ENCODE measurements around the gene PHF24.

Gene PHF24

DNA sequence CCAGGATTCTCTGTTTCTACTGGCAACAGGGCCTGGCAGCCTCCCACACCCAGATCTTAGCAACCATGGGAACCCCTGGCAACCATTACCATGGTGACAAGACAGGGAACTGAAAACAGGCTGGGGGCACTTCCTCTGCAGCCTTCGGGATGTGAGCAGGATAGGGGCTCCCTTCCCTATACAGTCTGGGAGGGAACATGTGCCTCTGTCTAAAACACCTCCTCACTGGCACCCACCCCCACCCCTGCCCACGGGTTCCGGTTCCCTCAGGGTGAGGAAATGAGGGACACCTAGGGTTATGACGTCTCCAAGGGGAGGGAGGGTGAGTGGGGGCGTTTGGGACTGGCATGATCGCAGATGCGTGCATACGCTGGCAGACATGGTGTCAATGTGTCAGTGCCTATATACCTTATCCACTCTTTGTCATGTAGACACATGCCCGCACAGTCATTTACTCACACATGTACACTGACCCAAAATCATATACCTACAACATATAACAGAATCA lies 28.5 kb downstream of the PHF24 start:
- TF ChIP-seq, protein P1, sequence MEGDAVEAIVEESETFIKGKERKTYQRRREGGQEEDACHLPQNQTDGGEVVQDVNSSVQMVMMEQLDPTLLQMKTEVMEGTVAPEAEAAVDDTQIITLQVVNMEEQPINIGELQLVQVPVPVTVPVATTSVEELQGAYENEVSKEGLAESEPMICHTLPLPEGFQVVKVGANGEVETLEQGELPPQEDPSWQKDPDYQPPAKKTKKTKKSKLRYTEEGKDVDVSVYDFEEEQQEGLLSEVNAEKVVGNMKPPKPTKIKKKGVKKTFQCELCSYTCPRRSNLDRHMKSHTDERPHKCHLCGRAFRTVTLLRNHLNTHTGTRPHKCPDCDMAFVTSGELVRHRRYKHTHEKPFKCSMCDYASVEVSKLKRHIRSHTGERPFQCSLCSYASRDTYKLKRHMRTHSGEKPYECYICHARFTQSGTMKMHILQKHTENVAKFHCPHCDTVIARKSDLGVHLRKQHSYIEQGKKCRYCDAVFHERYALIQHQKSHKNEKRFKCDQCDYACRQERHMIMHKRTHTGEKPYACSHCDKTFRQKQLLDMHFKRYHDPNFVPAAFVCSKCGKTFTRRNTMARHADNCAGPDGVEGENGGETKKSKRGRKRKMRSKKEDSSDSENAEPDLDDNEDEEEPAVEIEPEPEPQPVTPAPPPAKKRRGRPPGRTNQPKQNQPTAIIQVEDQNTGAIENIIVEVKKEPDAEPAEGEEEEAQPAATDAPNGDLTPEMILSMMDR (IDR thresholded peaks at IDR 0.05): no peak

DNA sequence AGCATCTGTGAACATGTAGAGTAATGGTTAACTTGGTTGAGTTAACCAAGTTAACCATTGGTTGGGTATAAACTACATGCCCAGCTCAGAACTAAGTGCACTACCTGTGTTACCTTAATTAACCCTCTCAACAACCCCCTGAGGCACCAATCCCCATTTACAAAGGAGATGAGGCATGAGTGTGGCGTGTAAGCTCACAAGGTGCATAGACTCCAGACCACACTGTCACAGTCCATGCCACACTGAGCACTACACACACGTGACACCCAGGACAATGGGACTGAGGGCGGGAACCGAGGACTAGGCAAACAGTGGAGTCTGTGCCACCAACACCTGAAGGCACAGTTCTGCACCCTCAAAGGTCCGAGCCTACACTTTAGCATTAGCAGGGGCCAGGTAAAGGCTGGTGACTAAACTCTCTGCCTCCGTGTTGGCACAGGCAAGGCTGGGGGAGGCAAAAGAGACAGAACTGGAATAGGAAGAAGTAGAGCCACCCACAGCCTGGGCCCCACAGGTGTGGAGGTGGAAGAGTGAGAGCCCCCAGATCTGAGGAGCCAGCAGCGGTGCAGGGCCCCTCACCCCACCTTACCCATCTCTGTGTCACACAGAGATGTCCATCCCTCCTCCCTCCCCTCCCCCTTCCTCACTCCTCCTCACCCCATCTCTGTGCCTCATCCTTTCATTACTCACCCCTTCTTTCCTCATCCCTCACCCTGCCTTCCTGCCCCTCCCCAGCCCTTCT lies 29.2 kb downstream of the PHF24 start:
- TF ChIP-seq, protein P1 (IDR thresholded peaks at IDR 0.05): no peak

DNA sequence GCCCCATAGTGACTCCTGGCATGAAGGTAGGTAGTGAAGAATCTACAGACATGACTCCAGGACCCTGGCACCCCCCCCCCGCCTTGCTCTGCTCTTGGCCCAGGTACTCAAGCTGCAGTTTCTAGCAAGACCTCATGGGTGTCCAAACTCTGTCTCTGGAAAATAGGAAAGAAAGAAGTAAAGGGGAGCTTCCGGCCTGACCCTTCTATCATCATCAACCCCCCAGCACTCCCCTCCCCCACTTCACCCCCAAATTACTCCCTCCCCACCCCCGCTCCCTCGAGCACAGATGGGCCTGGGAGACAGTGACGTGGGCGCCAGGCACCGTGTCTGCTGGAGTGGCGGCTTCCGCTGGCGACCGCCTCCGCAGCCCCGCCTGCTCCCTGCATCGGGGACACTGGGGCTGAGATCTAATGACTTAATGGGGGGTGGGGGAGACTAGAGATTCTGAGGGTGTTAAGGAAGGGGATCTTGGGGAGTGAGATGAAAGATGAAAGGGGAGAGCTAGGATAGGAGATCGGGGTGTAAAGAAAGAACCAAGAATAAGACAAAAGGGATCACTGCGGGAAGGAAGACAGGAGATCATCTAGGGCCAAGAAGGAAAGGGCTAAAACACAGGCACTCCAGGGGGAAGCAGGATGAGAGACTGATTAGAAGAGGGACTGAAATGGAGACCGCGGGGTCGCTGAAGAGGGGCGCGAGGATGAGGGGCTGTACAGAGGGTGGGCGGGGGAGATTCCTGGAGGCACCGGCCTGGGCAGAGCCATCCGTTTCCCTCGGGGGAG lies 30.3 kb downstream of the PHF24 start:
- TF ChIP-seq, protein P1 (IDR thresholded peaks at IDR 0.05): no peak

DNA sequence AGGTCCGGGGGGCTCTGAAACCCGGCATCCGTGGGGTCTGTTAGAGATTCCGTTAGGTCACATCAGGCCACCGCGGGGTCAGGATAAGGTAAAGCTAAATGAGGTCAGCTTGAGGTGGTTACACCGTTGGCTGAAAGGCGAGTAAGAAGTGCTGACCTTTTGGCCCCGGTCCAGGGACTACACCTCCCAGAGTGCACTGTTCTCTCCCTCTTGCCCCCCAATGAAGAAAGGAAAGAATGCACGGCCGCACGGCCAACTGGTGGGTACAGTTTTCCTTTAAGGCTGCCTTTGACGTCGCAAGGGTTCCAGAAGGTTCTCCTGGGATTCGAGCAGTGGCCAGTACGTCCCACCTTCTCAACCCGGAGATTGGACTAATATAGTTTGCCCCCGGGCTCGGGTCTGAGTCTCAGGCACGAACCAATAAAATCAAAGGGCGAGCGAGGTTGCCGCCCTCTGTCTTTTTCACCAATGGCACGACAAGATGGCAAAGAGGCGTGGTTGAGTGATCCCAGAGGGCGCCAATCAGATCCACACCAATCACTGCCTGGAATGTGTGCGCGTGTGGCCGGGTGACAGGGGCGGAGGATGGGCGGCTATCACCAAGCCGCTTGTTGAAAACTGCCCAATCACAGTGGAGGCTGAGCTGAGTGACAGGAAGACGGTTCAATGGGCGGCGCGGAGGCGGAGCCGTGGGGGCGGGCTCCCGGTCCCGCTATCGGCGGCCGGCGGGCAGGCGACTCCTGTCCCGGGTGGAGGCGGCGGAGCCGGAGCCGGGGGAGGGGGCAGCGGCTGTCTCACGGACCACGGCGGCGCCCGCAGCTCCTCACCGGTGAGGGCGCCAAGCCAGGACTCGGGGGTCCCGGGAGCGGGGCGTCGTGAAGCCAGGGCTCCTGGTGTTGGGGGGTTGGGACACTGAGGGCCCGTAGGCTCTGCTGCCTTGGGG lies 31.2 kb downstream of the PHF24 start, which contains the start of gene DNAJB5:
Gene DNAJB5, plus strand, starts transcription at position 743 of the 943 bp plus-strand sequence. CDS start 886 bp downstream, outside the sequence.
- TF ChIP-seq, protein P1 (IDR thresholded peaks at IDR 0.05): no peak

DNA sequence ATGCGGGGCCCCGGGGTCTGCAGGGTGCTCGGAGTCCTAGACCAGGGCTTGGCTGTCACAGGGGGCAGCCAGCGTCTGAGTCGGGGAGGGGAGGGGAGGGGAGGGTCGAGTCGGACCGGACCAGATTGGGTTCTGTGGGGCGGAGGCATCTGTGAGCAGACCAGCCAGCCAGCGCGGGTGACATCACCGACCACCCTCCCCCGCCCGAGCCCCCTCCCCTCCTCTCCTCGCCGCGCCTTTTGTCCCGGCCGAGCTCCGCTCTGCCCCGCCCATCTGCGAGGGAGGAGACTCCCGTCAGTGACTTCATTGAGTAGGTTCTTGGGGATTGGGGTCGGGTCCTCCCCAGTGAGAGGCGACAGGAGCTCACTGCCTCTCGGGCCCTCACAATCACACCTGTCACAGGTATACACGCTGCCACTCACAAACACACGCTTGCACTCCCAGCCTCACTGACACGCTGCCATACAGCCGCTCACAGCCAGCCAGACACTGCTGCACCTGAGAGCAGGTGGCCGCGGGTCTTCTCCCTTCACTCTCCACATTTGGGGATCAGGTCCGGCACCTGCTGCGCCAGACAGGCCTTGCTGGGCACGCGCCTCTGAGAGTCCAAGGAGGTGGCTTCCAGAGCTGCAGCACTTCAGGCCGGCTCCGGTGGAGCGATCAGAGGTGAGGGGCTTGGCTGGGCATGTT lies 32.0 kb downstream of the PHF24 start:
- TF ChIP-seq, protein P1 (IDR thresholded peaks at IDR 0.05): no peak

DNA sequence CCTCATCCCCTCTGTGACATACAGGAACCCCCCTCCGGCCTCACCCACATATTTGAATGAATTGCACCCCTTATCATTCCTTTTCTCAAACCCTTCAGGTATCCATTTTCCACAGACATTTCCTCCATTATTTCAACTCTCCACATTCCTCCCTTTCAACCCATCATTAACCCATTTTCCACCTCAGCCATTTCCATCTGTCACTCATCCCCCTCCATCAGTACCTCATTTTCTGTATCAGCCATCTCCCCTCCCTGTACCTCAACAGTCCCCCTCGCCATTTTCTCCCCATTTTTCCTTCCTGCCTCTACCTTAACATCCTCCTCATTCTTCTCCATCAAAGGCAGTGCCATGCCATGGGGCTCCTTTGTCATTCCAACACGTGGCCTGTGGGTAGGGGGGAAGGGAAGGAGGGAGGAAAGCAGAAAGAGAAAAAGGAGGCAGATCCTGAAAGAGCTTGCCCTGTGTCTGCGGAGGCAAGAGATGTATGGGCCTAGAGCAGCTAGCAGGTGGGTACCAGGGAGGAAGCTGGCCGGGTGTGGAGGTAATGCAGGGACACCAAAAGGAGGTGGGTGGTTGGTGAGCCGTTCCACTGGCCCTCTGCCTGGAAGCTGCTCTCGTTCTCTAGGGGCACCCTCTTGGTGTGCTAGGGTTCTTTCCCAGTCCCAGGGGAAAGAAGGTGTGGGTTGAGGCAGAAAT lies 33.0 kb downstream of the PHF24 start:
- TF ChIP-seq, protein P1 (IDR thresholded peaks at IDR 0.05): no peak
